WTC11 (cell line): ENCODE results near the gene GNAL. TPM values are rescaled to one million over a fixed set of nuclear protein-coding genes. Genes with fewer than 3 reads are reported as not detected.
A peak's percentile ranks its signal among the peaks of the same experiment; 100 is the strongest.

ENCODE experiments used
- ATAC-seq: fragments of 200-7000 bp; cut with Tn5 transposase; 2 replicates; pipeline ENCODE4 v1.10.0; 2021; ENCODE audit warnings: mild to moderate bottlenecking, moderate library complexity
- CTCF ChIA-PET: fragments of 300-600 bp; sonication (Branson Sonifier 250); formaldehyde crosslinking; loops from one replicate; lab custom pipeline; 2021; ENCODE audit warnings: antibody characterized with exemption; lab: Charles Lee
- POLR2A ChIA-PET: fragments of 350-600 bp; sonication (Branson Sonifier 250); formaldehyde crosslinking; loops from one replicate; lab custom pipeline; 2021; ENCODE audit warnings: antibody characterized with exemption; lab: Charles Lee
- DNase-seq: peaks from one replicate; pipeline ENCODE4 v3.0.0; 2021; ENCODE audit warnings: low spot score
- H3K27ac Mint-ChIP-seq: 2 replicates; pipeline ENCODE4 v1.8.0; 2021; ENCODE audit warnings: mixed read lengths
- H3K27me3 Mint-ChIP-seq: 2 replicates; pipeline ENCODE4 v1.8.0; 2021; ENCODE audit warnings: low read depth, mild to moderate bottlenecking, moderate library complexity, mixed read lengths
- H3K36me3 Mint-ChIP-seq: 2 replicates; pipeline ENCODE4 v1.8.0; 2021; ENCODE audit warnings: mixed read lengths
- H3K4me1 Mint-ChIP-seq: 2 replicates; pipeline ENCODE4 v1.8.0; 2022; ENCODE audit warnings: mixed read lengths
- H3K4me3 Mint-ChIP-seq: 2 replicates; pipeline ENCODE4 v1.8.0; 2021; ENCODE audit warnings: mild to moderate bottlenecking, moderate library complexity, mixed read lengths
- H3K9me3 Mint-ChIP-seq: 2 replicates; pipeline ENCODE4 v1.8.0; 2021; ENCODE audit warnings: mixed read lengths
- ARID4B ChIP-seq: sonication (generic); formaldehyde crosslinking; IDR thresholded peaks from 2 replicates; pipeline ENCODE4 v1.8.0; 2023; ENCODE audit warnings: missing genetic modification reagents, mild to moderate bottlenecking, borderline replicate concordance
- E2F4 ChIP-seq: sonication (generic); formaldehyde crosslinking; IDR thresholded peaks from 2 replicates; pipeline ENCODE4 v1.8.1; 2022; ENCODE audit warnings: low read depth, mild to moderate bottlenecking, moderate library complexity, missing genetic modification reagents, borderline replicate concordance
- E2F5 ChIP-seq: sonication (generic); formaldehyde crosslinking; IDR thresholded peaks from 2 replicates; pipeline ENCODE4 v1.8.1; 2022; ENCODE audit warnings: mild to moderate bottlenecking, moderate library complexity, missing genetic modification reagents
- ESRRA ChIP-seq: sonication (generic); formaldehyde crosslinking; IDR thresholded peaks from 2 replicates; pipeline ENCODE4 v1.8.1; 2022; ENCODE audit warnings: mild to moderate bottlenecking, missing genetic modification reagents, borderline replicate concordance
- FOXJ3 ChIP-seq: sonication (generic); formaldehyde crosslinking; IDR thresholded peaks from 2 replicates; pipeline ENCODE4 v1.9.0; 2021; ENCODE audit warnings: missing genetic modification reagents, mild to moderate bottlenecking, borderline replicate concordance
- SMAD3 ChIP-seq: sonication (generic); formaldehyde crosslinking; IDR thresholded peaks from 2 replicates; pipeline ENCODE4 v1.8.0; 2022; ENCODE audit warnings: missing genetic modification reagents, mild to moderate bottlenecking, borderline replicate concordance
- ZNF121 ChIP-seq: sonication (generic); formaldehyde crosslinking; IDR thresholded peaks from 2 replicates; pipeline ENCODE4 v1.8.0; 2023; ENCODE audit warnings: missing genetic modification reagents
- ZNF232 ChIP-seq: sonication (generic); formaldehyde crosslinking; IDR thresholded peaks from 2 replicates; pipeline ENCODE4 v1.8.0; 2022; ENCODE audit warnings: mild to moderate bottlenecking, missing genetic modification reagents
- ZNF263 ChIP-seq: sonication (generic); formaldehyde crosslinking; IDR thresholded peaks from 2 replicates; pipeline ENCODE4 v1.8.1; 2022; ENCODE audit warnings: low read depth, mild to moderate bottlenecking, moderate library complexity, missing genetic modification reagents
- ZNF423 ChIP-seq: fragments of 250-450 bp; sonication (Bioruptor Pico); IDR thresholded peaks from 2 replicates; pipeline ENCODE4 v2.1.2; 2022; ENCODE audit warnings: mild to moderate bottlenecking, moderate library complexity
- ZNF671 ChIP-seq: fragments of 250-450 bp; sonication (Bioruptor Pico); IDR thresholded peaks from 2 replicates; pipeline ENCODE4 v1.8.0; 2021; ENCODE audit warnings: mild to moderate bottlenecking
- total RNA-seq: library from RNA; stranded (reverse); gene quantifications from 3 replicates; pipeline ENCODE4 v1.2.3, GENCODE V29; 2021

Gene GNAL
- total RNA-seq, 1 experiment from 2014 or later, result 22.3 TPM

GRCh38 chr18:11859903-11860407 is 170.9 kb downstream of the GNAL start (continued):
- no peak for TF ChIP-seq E2F5 (CRISPR knock-in tag)

- no peak for TF ChIP-seq E2F4
- TF ChIP-seq ESRRA, result no peak
- TF ChIP-seq SMAD3 (CRISPR knock-in tag), result no peak
- no peak for ATAC-seq
- Mint-ChIP-seq H3K27me3 (no peaks in the 10 kb centered on the region), H3K9me3 (no peaks in the 10 kb centered on the region), H3K36me3 (no peaks in the 10 kb centered on the region; the same call in 1 of the 2 replicates), H3K4me1 (peaks cover 38% of the 10 kb centered on the region), H3K27ac (peak overlapping the region; percentile 73), H3K4me3 (no peak overlapping the region)
- POLR2A ChIA-PET, result no interaction called here
- no peak for DNase-seq
- CTCF ChIA-PET, result interaction anchor here (0.6 kb wide), 2 partner anchors 8 to 206 kb away, joined by 3 read pairs; no protein-coding TSS in a partner anchor
These were observed 171.8 kb downstream of the GNAL start for GRCh38 chr18:11860594-11861450.

- TF ChIP-seq ZNF121 (CRISPR knock-in tag) (no peak), FOXJ3 (CRISPR knock-in tag) (no peak), ZNF232 (no peak), ZNF263 (CRISPR knock-in tag) (no peak), ARID4B (CRISPR knock-in tag) (no peak), ZNF671 (CRISPR knock-in tag) (no peak), ZNF423 (CRISPR knock-in tag) (no peak)
- peaks cover 30% of the 10 kb centered on the region for H3K4me1 Mint-ChIP-seq
- POLR2A ChIA-PET, result no interaction called here
- CTCF ChIA-PET, result interaction anchor here (1.5 kb wide), 1 partner anchor 100 kb away, joined by 3 read pairs; no protein-coding TSS in a partner anchor
- no peaks in the 10 kb centered on the region; the same call in 1 of the 2 replicates for H3K36me3 Mint-ChIP-seq
- no peak for DNase-seq
- H3K27me3 Mint-ChIP-seq, result no peaks in the 10 kb centered on the region
- no peak overlapping the region for H3K4me3 Mint-ChIP-seq
- H3K9me3 Mint-ChIP-seq, result no peaks in the 10 kb centered on the region
- peak overlapping the region; percentile 31 for H3K27ac Mint-ChIP-seq
- ATAC-seq, result no peak
These were observed 172.7 kb downstream of the GNAL start for GRCh38 chr18:11861583-11862288.
